Testis (tissue), 3 donors: ENCODE data around the gene KRT84. TPM values are rescaled to one million over a fixed set of nuclear protein-coding genes. Genes with fewer than 3 reads are reported as not detected.

Experiments used
- DNase-seq: peaks from one replicate; pipeline ENCODE4 v3.0.0-alpha.2; 2019
- H3K27ac ChIP-seq, 2 donors: fragments of 200-600 bp; sonication (generic); one replicate each; pipeline ENCODE4 v1.5.1; 2019
- H3K27me3 ChIP-seq: fragments of 200-600 bp; sonication (generic); one replicate; pipeline ENCODE4 v1.5.1; 2019
- H3K36me3 ChIP-seq: fragments of 200-600 bp; sonication (generic); one replicate; pipeline ENCODE4 v1.5.1; 2017; ENCODE audit warnings: low read depth; ENCODE audit errors: missing control alignments
- H3K4me1 ChIP-seq: fragments of 200-600 bp; sonication (generic); one replicate; pipeline ENCODE4 v1.5.1; 2019
- H3K4me3 ChIP-seq, 2 donors: fragments of 200-600 bp; sonication (generic); one replicate each; pipeline ENCODE4 v1.5.1; 2017 to 2019
- H3K9me3 ChIP-seq: fragments of 200-600 bp; sonication (generic); one replicate; pipeline ENCODE4 v1.5.1; 2017
- CTCF ChIP-seq, 3 experiments: fragments of 450-650 bp in 2 of 3; fragments of 200-600 bp in 1 of 3; sonication (generic) in 1 of 3; IDR thresholded peaks; one replicate each; pipeline ENCODE4 v1.5.1; 2016 to 2019; ENCODE audit warnings: antibody characterized with exemption in 3 of 3, mild to moderate bottlenecking in 2 of 3, moderate library complexity in 1 of 3
- POLR2A ChIP-seq: fragments of 450-650 bp; IDR thresholded peaks from one replicate; pipeline ENCODE4 v1.6.1; 2017; ENCODE audit warnings: antibody characterized with exemption, mild to moderate bottlenecking, moderate library complexity
- WGBS, 2 donors: methylation state at CpG; one replicate each; pipeline ENCODE4 v1.1.5; 2018; 5-methylcytosine and 5-hydroxymethylcytosine counted together
- intact Hi-C: fragments of 100-400 bp; cut with DNase I; formaldehyde crosslinking; loops from one replicate; pipeline ENCODE4 v1.15.1; 2023; ENCODE audit warnings: low total_unique reads
- polyA plus RNA-seq: library from polyadenylated mRNA; stranded (reverse); fragments of 350-450 nt; fragmentation: Illumina TruSeq; extraction: RNeasy Lipid Tissue Mini Kit (QIAGEN cat#74804); gene quantifications from one replicate; pipeline ENCODE4 v1.2.3, GENCODE V29; 2014; ENCODE audit warnings: low read depth, low replicate concordance; ENCODE audit not compliant: insufficient read depth
- total RNA-seq, 2 donors: library from RNA; depleted of rRNA; stranded (reverse); fragments of >200 nt; gene quantifications; one replicate each; pipeline ENCODE4 v1.2.3, GENCODE V29; 2016

KRT84 gene
- total and polyA plus RNA-seq, 3 donors from 2014 or later: 0.43 TPM; not detected in 2

GRCh38 chr12:52354200-52354599 is 31.3 kb downstream of the KRT84 start:
- Histone ChIP-seq H3K36me3 (no peaks in the 10 kb centered on the region), H3K4me3 (no peak overlapping the region), H3K27ac (no peak overlapping the region), H3K4me1 (no peaks in the 10 kb centered on the region), H3K27me3 (no peaks in the 10 kb centered on the region), H3K9me3 (no peaks in the 10 kb centered on the region)
- DNase-seq: no peak
- 45 to 67% methylated on average over 5 of the region's 5 CpGs for WGBS, 2 donors
- intact Hi-C loops: no loop called here
- TF ChIP-seq CTCF (IDR thresholded peaks at IDR 0.05) (no peak), POLR2A (no peak)

- WGBS, 2 donors: 80 to 85% methylated on average over 3 of the region's 3 CpGs
- Histone ChIP-seq H3K36me3 (no peaks in the 10 kb centered on the region), H3K4me3 (no peak overlapping the region), H3K9me3 (no peaks in the 10 kb centered on the region), H3K27ac (no peak overlapping the region), H3K4me1 (no peaks in the 10 kb centered on the region), H3K27me3 (no peaks in the 10 kb centered on the region)
- TF ChIP-seq POLR2A (no peak), CTCF (IDR thresholded peaks at IDR 0.05) (no peak)
- intact Hi-C loops: no loop called here
- DNase-seq: no peak
Measured at GRCh38 chr12:52353766-52354165, 31.7 kb downstream of the KRT84 start.

DNA sequence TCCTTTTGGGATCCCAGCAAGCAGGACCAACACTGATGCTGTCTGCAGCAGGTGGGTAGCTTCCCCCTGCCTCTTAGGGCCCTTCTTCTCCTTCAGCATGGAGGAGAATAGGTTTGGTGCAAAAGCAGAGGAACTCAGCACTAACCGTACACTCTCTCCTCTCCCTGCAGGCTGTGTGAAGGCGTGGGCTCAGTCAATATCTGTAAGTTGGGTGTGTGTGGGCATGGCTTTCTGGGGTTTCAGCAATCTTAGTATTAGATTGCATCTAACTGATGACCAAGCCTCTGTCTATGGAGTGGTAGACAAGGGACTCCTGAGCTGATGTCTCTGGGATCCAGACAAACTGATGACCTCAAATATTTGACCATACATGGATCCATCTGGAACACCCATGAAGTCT is 32.5 kb downstream of the KRT84 start:
- intact Hi-C loops: no loop called here

DNA sequence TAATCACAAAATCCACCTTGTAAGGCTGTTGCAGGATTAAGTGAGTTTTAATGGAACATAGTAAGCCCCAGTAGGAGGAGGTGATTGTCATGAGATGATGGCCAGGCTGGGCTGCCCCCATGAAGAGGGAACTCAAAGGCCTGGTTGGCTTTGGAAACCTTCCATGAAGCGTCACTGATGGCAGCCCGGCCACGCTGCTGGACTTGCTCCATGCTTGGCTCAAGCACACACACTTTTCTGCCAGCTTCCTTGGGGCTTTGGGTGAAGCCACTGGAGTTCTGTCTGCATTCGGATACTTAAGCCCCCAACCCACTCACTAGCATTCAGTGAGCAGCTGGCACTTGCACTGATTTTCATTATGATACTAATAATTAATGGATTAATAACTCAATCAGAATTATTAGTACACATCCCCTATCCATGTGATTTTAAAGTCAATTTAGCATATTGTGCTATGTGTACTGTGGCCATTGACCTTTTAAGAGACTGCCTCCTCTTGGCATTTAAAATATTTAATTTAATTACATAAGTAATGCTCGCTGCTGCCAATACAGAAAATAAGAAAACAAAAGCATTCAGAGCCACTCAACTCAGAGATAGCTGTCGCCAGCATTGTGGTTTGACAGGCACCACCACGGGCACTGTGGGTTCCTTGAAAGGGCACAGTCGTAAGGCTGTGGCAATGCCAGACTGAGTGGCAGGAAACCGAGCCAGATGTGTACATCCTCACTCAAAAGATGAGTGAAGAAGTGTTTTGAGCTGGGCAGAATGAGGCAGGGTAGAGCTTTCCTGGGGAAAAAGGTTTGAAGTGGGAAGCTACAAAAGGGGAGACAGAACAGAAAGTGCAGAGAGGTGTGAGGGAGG is 34.0 kb downstream of the KRT84 start:
- Histone ChIP-seq H3K27ac (no peak overlapping the region), H3K4me1 (no peaks in the 10 kb centered on the region), H3K9me3 (no peaks in the 10 kb centered on the region), H3K27me3 (no peaks in the 10 kb centered on the region), H3K4me3 (no peak overlapping the region), H3K36me3 (no peaks in the 10 kb centered on the region)
- TF ChIP-seq POLR2A: no peak
- TF ChIP-seq CTCF (IDR thresholded peaks at IDR 0.05): no peak
- DNase-seq: no peak
- 85 to 89% methylated on average over 9 of the region's 9 CpGs for WGBS, 2 donors
- intact Hi-C loops: no loop called here

More for the DNA sequence above, 32.5 kb downstream of the KRT84 start:
- TF ChIP-seq POLR2A (no peak), CTCF (IDR thresholded peaks at IDR 0.05) (no peak)
- no peak for DNase-seq
- 94 to 96% methylated on average over 2 of the region's 2 CpGs for WGBS, 2 donors
- H3K9me3 ChIP-seq: no peaks in the 10 kb centered on the region
- H3K27ac ChIP-seq: no peak overlapping the region
- H3K4me1 ChIP-seq: no peaks in the 10 kb centered on the region
- H3K27me3 ChIP-seq: no peaks in the 10 kb centered on the region
- H3K4me3 ChIP-seq: no peak overlapping the region
- H3K36me3 ChIP-seq: no peaks in the 10 kb centered on the region

DNA sequence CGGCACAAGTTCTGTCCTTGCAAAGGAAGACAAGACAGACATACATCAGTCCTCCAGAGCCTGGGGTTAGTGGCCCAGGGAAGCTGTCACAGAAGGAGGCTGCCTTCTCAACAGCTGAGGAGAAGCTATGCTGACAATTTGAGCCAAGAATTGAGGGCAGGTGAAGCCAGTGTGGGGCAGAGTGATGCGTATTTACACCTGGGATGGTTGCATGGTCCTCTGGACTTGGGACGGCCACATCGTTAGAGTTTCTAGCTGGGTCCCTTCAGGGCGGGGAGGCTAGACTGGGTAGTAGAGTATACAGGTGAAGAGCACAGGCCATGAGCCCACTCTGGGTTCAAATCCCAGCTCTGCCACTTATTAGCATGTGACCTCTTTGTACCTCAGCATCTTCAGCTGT is 34.7 kb downstream of the KRT84 start:
- no peaks in the 10 kb centered on the region for H3K36me3 ChIP-seq
- no peaks in the 10 kb centered on the region for H3K9me3 ChIP-seq
- intact Hi-C loops: no loop called here
- WGBS, 2 donors: 93% methylated on average over 5 of the region's 5 CpGs
- H3K27ac ChIP-seq: no peak overlapping the region
- no peak for DNase-seq
- TF ChIP-seq POLR2A (no peak), CTCF (IDR thresholded peaks at IDR 0.05) (no peak)
- H3K4me3 ChIP-seq: no peak overlapping the region
- no peaks in the 10 kb centered on the region for H3K4me1 ChIP-seq
- H3K27me3 ChIP-seq: no peaks in the 10 kb centered on the region
